Loucy (cell line): Measurements from ENCODE around the gene CFC1.
"Not testable (repeated sequence)": the region's sequence is repeated elsewhere in the genome, so short reads cannot be mapped to it uniquely, and the experiment has no call there.

Source experiments
- EZH2phosphoT487 ChIP-seq: fragments of 200-600 bp; IDR thresholded peaks from 2 replicates; pipeline ENCODE4 v1.6.1; 2018; ENCODE audit warnings: antibody characterized with exemption, mild to moderate bottlenecking, moderate library complexity, borderline replicate concordance
- TF ChIP-seq, protein P1 (sequence below): fragments of 200-600 bp; sonication (generic); conservative IDR thresholded peaks from 2 replicates; pipeline ENCODE4 v1.5.1; 2014; ENCODE audit warnings: mild to moderate bottlenecking, antibody characterized with exemption, low read length

DNA sequence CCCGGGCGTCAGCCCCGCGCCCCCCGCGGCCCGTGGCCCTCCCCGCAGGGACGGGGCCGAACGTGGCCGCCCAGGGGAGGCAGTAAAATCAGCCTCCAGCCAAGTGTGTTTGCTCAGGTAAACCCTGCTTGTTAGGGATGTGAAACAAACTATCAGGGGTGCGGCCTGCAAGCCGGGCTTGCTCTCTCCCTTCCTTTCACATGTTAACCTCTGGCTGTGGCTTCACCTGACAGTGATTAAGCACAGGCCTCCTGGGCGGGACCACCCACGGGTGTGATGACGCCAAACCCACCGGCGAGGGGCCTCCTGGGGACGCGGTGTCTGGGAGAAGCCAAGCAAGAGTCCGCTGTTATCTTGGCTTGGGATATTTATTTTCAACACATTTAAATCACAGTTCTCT is 1.4 kb downstream of the CFC1 start:
- TF ChIP-seq, protein P1, sequence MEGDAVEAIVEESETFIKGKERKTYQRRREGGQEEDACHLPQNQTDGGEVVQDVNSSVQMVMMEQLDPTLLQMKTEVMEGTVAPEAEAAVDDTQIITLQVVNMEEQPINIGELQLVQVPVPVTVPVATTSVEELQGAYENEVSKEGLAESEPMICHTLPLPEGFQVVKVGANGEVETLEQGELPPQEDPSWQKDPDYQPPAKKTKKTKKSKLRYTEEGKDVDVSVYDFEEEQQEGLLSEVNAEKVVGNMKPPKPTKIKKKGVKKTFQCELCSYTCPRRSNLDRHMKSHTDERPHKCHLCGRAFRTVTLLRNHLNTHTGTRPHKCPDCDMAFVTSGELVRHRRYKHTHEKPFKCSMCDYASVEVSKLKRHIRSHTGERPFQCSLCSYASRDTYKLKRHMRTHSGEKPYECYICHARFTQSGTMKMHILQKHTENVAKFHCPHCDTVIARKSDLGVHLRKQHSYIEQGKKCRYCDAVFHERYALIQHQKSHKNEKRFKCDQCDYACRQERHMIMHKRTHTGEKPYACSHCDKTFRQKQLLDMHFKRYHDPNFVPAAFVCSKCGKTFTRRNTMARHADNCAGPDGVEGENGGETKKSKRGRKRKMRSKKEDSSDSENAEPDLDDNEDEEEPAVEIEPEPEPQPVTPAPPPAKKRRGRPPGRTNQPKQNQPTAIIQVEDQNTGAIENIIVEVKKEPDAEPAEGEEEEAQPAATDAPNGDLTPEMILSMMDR = not testable (repeated sequence)
- TF ChIP-seq EZH2phosphoT487 = not testable (repeated sequence)
